H1 (cell line): ENCODE data around the gene RBM19. TPM values are rescaled to one million over a fixed set of nuclear protein-coding genes. Genes with fewer than 3 reads are reported as not detected.
A peak's percentile ranks its signal among the peaks of the same experiment; 100 is the strongest.

Experiments
- CTCF ChIA-PET: fragments of 300-600 bp; sonication (Branson Sonifier 250); formaldehyde crosslinking; loops from one replicate; lab custom pipeline; 2021; ENCODE audit not compliant: partially characterized antibody; lab: Charles Lee
- POLR2A ChIA-PET: fragments of 300-600 bp; sonication (Branson Sonifier 250); formaldehyde crosslinking; loops from one replicate; lab custom pipeline; 2021; ENCODE audit warnings: inconsistent platforms; ENCODE audit not compliant: partially characterized antibody; lab: Charles Lee
- DNase-seq, 2 experiments: peaks; one replicate each; pipeline versions ENCODE4 v3.0.0 to v3.0.0-alpha.2; 2010 to 2022; ENCODE audit warnings: low spot score in 2 of 2, low read depth in 1 of 2, mixed read lengths in 1 of 2
- FAIRE-seq: peaks from 2 replicates; lab custom pipeline; 2011; peaks lifted over from hg19 to GRCh38; lab: Jason Lieb, UNC
- H2AFZ ChIP-seq: 2 replicates; pipeline ENCODE4 v1.8.1; 2012; ENCODE audit warnings: low read length, inconsistent platforms
- H2AK5ac ChIP-seq: 2 replicates; pipeline ENCODE4 v1.6.1; 2013; ENCODE audit warnings: low read depth, low read length
- H2BK120ac ChIP-seq: replicated peaks from 2 replicates; pipeline ENCODE3; 2013; ENCODE audit warnings: low read depth, low read length, inconsistent platforms
- H2BK12ac ChIP-seq: 2 replicates; pipeline ENCODE4 v1.6.1; 2013; ENCODE audit warnings: low read depth, low read length
- H2BK15ac ChIP-seq: 2 replicates; pipeline ENCODE4 v1.6.1; 2013; ENCODE audit warnings: low read length
- H2BK20ac ChIP-seq: 2 replicates; pipeline ENCODE4 v1.6.1; 2013; ENCODE audit warnings: low read length
- H2BK5ac ChIP-seq: 2 replicates; pipeline ENCODE4 v1.6.1; 2013; ENCODE audit warnings: low read depth, low read length
- H3K14ac ChIP-seq: 2 replicates; pipeline ENCODE4 v1.6.1; 2013; ENCODE audit warnings: inconsistent platforms; ENCODE audit not compliant: insufficient read length
- H3K18ac ChIP-seq: 2 replicates; pipeline ENCODE4 v1.6.1; 2013; ENCODE audit warnings: low read length; ENCODE audit errors: extremely low read depth
- H3K23ac ChIP-seq: 2 replicates; pipeline ENCODE4 v1.6.1; 2013; ENCODE audit warnings: inconsistent platforms; ENCODE audit not compliant: insufficient read length
- H3K23me2 ChIP-seq: 2 replicates; pipeline ENCODE4 v1.6.1; 2013; ENCODE audit warnings: low read depth, low read length
- H3K27ac ChIP-seq: 2 replicates; pipeline ENCODE4 v1.6.1; 2011; ENCODE audit warnings: low read depth, low read length, inconsistent platforms
- H3K27me3 ChIP-seq, 4 experiments: replicated peaks in 1 of 4; 1 replicate in 1 of 4; 2 replicates in 3 of 4; pipeline versions ENCODE4 v1.6.1 to v1.8.1; 2011 to 2013; ENCODE audit warnings: low read length in 3 of 4, mild to moderate bottlenecking in 3 of 4, inconsistent platforms in 2 of 4, mixed read lengths in 2 of 4, moderate library complexity in 1 of 4; ENCODE audit not compliant: control insufficient read depth in 3 of 4, insufficient read depth in 3 of 4; ENCODE audit errors: extremely low read depth in 1 of 4
- H3K36me3 ChIP-seq, 4 experiments: 2 replicates each; pipeline versions ENCODE4 v1.6.1 to v1.8.1; 2011 to 2013; ENCODE audit warnings: mild to moderate bottlenecking in 4 of 4, low read length in 3 of 4, moderate library complexity in 2 of 4, control low read depth in 1 of 4, inconsistent platforms in 1 of 4; ENCODE audit not compliant: insufficient read depth in 4 of 4, control insufficient read depth in 2 of 4
- H3K4ac ChIP-seq: replicated peaks from 2 replicates; pipeline ENCODE3; 2013; ENCODE audit warnings: low read length, low read depth, mixed read lengths, inconsistent platforms; ENCODE audit not compliant: insufficient read length
- H3K4me1 ChIP-seq, 4 experiments: replicated peaks in 1 of 4; 1 replicate in 1 of 4; 2 replicates in 3 of 4; pipeline versions ENCODE4 v1.6.1 to v1.8.1; 2011 to 2013; ENCODE audit warnings: low read length in 3 of 4, inconsistent platforms in 2 of 4, mixed read lengths in 1 of 4; ENCODE audit not compliant: insufficient read depth in 4 of 4, control insufficient read depth in 3 of 4
- H3K4me2 ChIP-seq, 2 experiments: 2 replicates each; pipeline versions ENCODE4 v1.6.1 to v1.8.1; 2011 to 2013; ENCODE audit warnings: low read depth in 2 of 2, low read length in 2 of 2, control low read depth in 1 of 2, inconsistent platforms in 1 of 2, mild to moderate bottlenecking in 1 of 2; ENCODE audit not compliant: insufficient read depth in 1 of 2
- H3K4me3 ChIP-seq, 4 experiments: fragments of 200-600, 300-600 bp in 1 of 4; sonication (generic), shearing (Covaris generic), sonication (Bioruptor Twin) in 1 of 4; 2 replicates each; pipeline versions ENCODE4 v1.5.1 to v1.8.1; 2011 to 2016; ENCODE audit warnings: low read length in 4 of 4, low read depth in 3 of 4, control low read depth in 2 of 4, inconsistent platforms in 2 of 4, mild to moderate bottlenecking in 2 of 4, mixed read lengths in 1 of 4, moderate library complexity in 1 of 4; ENCODE audit not compliant: insufficient read depth in 2 of 4; ENCODE audit errors: extremely low read depth in 1 of 4
- H3K56ac ChIP-seq: replicated peaks from 2 replicates; pipeline ENCODE3; 2013; ENCODE audit warnings: low read depth, mild to moderate bottlenecking, mixed read lengths, low read length, inconsistent platforms; ENCODE audit not compliant: insufficient read length
- H3K79me1 ChIP-seq: 2 replicates; pipeline ENCODE4 v1.6.1; 2013; ENCODE audit warnings: low read depth, low read length, control low read depth
- H3K79me2 ChIP-seq, 2 experiments: 2 replicates each; pipeline versions ENCODE4 v1.6.1 to v1.8.1; 2012 to 2013; ENCODE audit warnings: low read length in 2 of 2, mild to moderate bottlenecking in 2 of 2, inconsistent platforms in 1 of 2; ENCODE audit not compliant: insufficient read depth in 2 of 2, control insufficient read depth in 1 of 2
- H3K9ac ChIP-seq, 4 experiments: replicated peaks in 1 of 4; 1 replicate in 1 of 4; 2 replicates in 3 of 4; pipeline versions ENCODE4 v1.6.1 to v1.8.1; 2011 to 2013; ENCODE audit warnings: low read depth in 3 of 4, low read length in 3 of 4, control low read depth in 2 of 4, mild to moderate bottlenecking in 2 of 4, moderate library complexity in 2 of 4, inconsistent platforms in 1 of 4; ENCODE audit errors: extremely low read depth in 1 of 4
- H3K9me3 ChIP-seq, 2 experiments: 2 replicates each; pipeline versions ENCODE4 v1.6.1 to v1.8.1; 2012 to 2013; ENCODE audit warnings: mild to moderate bottlenecking in 2 of 2, moderate library complexity in 2 of 2, control low read depth in 1 of 2, inconsistent platforms in 1 of 2, low read depth in 1 of 2, low read length in 1 of 2, mixed read lengths in 1 of 2; ENCODE audit not compliant: insufficient read depth in 2 of 2
- H4K20me1 ChIP-seq, 2 experiments: replicated peaks in 1 of 2; 2 replicates each; pipeline versions ENCODE3 to v1.8.1; 2011 to 2013; ENCODE audit warnings: inconsistent platforms in 2 of 2, low read length in 2 of 2, mild to moderate bottlenecking in 1 of 2; ENCODE audit not compliant: insufficient read depth in 2 of 2, control insufficient read depth in 1 of 2
- H4K5ac ChIP-seq: 2 replicates; pipeline ENCODE4 v1.6.1; 2013; ENCODE audit warnings: low read length, low read depth, mixed read lengths, inconsistent platforms; ENCODE audit not compliant: insufficient read length
- H4K8ac ChIP-seq: 2 replicates; pipeline ENCODE4 v1.8.0; 2013; ENCODE audit warnings: mild to moderate bottlenecking, moderate library complexity, low read length, inconsistent platforms; ENCODE audit not compliant: insufficient read depth; ENCODE audit errors: extremely low read depth
- H4K91ac ChIP-seq: replicated peaks from 2 replicates; pipeline ENCODE3; 2013; ENCODE audit warnings: low read length, mixed read lengths, inconsistent platforms; ENCODE audit not compliant: insufficient read length
- EP300 ChIP-seq, 2 experiments: IDR thresholded peaks; 1 replicate in 1 of 2; 2 replicates in 1 of 2; pipeline ENCODE4 v1.6.1; 2011 to 2012; ENCODE audit warnings: low read depth in 2 of 2, low read length in 2 of 2, mild to moderate bottlenecking in 2 of 2, borderline replicate concordance in 1 of 2, inconsistent platforms in 1 of 2, moderate library complexity in 1 of 2
- KDM1A ChIP-seq: fragments of 200-600, 300-600 bp; sonication (generic); IDR thresholded peaks from 2 replicates; pipeline ENCODE4 v1.7.1; 2016; ENCODE audit warnings: mild to moderate bottlenecking, low read length, borderline replicate concordance
- WGBS, 2 experiments: shearing (Covaris generic) in 1 of 2; methylation state at CpG; one replicate each; pipeline versions ENCODE4 v1.1.6 to v1.1.7; 2013 to 2015; ENCODE audit warnings: low lambda C conversion rate in 2 of 2, mixed read lengths in 2 of 2, inconsistent platforms in 1 of 2, low coverage in 1 of 2, missing lambda C conversion rate in 1 of 2; ENCODE audit not compliant: insufficient replicate concordance in 2 of 2, insufficient coverage in 1 of 2, insufficient read length in 1 of 2; ENCODE audit errors: extremely low coverage in 1 of 2, missing lambda C conversion rate in 1 of 2; 5-methylcytosine and 5-hydroxymethylcytosine counted together
- polyA plus RNA-seq, 7 experiments: library from polyadenylated mRNA; depleted of rRNA in 3 of 7; stranded (reverse) in 5 of 7; unstranded in 2 of 7; fragments of >200 nt in 5 of 7; fragments of 200-250 nt in 2 of 7; gene quantifications; 1 replicate in 5 of 7; 2 replicates in 1 of 7; 4 replicates in 1 of 7; pipeline versions ENCODE4 v1.2.1 to v1.2.3, GENCODE V29; 2011 to 2013; ENCODE audit warnings: missing spikeins in 2 of 7, mixed read lengths in 2 of 7
- total RNA-seq: library from RNA; stranded (reverse); fragmentation: NEBNext Ultra II Directional; extraction: Animal tissue kit (Norgen Biotek cat#: 25700); gene quantifications from 2 replicates; pipeline ENCODE4 v1.2.1, GENCODE V29; 2021
- TF ChIP-seq, protein P1 (sequence below): IDR thresholded peaks from 2 replicates; pipeline ENCODE4 v1.6.1; 2011; ENCODE audit warnings: low read depth, mild to moderate bottlenecking, low read length; ENCODE audit not compliant: insufficient read depth

RBM19 gene
- total and polyA plus RNA-seq, 2 of the 8 experiments (the other 6 are each of a cell fraction or from before 2014, with no cell fraction given), result 23.4 to 61.9 TPM

DNA sequence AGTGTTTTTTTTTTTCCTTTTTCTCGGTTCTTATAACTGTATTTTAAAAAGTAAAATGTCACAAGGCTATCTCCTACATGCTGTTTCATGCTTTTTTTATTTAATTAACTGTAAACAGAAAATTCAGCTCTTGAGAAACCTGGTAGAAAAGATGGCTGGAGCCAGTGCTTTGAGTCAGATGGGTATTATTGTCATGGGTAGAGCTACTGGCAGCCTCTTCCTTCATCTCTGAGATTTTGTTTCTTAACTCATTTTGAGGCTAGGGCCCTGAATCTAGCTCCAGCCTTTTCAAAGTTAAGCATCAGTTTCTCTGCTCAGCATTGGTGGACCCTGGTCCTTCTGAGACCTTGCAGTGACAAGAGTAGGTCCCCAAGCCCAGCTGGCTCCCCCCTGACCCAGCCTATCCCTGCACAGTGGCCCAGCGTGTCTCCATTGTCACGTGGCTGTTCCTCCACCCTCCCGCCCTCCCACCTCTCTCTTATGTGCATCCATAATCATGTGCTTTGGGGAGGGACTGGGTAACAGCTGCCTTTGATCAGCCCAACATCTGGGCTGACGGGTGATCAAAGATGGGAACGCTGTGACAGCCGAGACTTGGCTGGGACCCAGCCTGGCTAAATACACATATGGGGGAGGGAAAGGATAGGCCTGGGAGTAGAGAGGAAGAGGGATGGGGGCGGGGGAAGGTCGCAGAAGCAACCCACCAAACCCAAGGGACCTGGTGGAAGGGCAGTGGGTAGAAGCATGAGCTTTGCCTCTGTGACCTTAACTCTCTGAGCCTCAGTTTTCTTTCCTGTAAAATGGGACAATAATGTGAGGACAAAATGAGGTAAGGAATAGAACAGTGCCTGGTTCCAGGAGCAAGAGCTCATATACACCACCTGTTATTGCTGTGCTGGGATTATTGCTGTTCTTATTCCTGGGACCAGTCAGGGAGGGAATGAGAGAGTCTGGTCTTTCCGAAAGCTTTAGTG is 24.4 kb upstream of the RBM19 start:
- Histone ChIP-seq H3K9ac (no peak overlapping the region), H3K18ac (no peak overlapping the region), H3K79me2 (no peaks in the 10 kb centered on the region), H4K91ac (no peak overlapping the region), H2AFZ (peak overlapping the region; percentile 76; the same call in 1 of the 2 replicates), H4K5ac (no peak overlapping the region), H3K9me3 (no peaks in the 10 kb centered on the region), H3K23me2 (no peaks in the 10 kb centered on the region), H3K14ac (no peak overlapping the region), H3K4ac (no peak overlapping the region), H2BK12ac (no peak overlapping the region), H2BK20ac (no peak overlapping the region), H3K4me2 (no peak overlapping the region), H3K23ac (no peak overlapping the region), H2BK15ac (no peak overlapping the region), H3K79me1 (no peaks in the 10 kb centered on the region), H3K4me3 (no peak overlapping the region), H3K4me1 (no peaks in the 10 kb centered on the region), H2AK5ac (no peak overlapping the region)
- POLR2A ChIA-PET, result interaction anchor here (1.2 kb wide), 1 partner anchor 23 kb away, joined by 5 read pairs; no protein-coding TSS in a partner anchor
- CTCF ChIA-PET, result interaction anchor here (0.7 to 4.2 kb wide), 5 partner anchors 8 to 1935 kb away, joined by 3 to 20 read pairs (median 3); no protein-coding TSS in a partner anchor
- TF ChIP-seq, protein P1, sequence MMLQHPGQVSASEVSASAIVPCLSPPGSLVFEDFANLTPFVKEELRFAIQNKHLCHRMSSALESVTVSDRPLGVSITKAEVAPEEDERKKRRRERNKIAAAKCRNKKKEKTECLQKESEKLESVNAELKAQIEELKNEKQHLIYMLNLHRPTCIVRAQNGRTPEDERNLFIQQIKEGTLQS, result no peak
- peak; percentile 57; the same call in 1 of the 2 replicates for TF ChIP-seq KDM1A
- TF ChIP-seq EP300 (IDR thresholded peaks at IDR 0.05; ENCODE audit: borderline replicate concordance in 1 of 2, low read depth in 2 of 2, low read length in 2 of 2), result peak in 1 of 2 experiments; percentile 72; a peak in 1 of 3 replicates
- TF ChIP-seq, all 59 proteins: peak for 2
- no peak overlapping the region for H4K8ac ChIP-seq
- H3K36me3 ChIP-seq, result no peaks in the 10 kb centered on the region
- DNase-seq (no peak), FAIRE-seq (no peak)
- no peak overlapping the region for H3K27ac ChIP-seq
- WGBS, 2 experiments, result 73% methylated on average over 10 of the region's 10 CpGs; no CpG with 5 or more reads in 1 of the 2 experiments
- H2BK5ac ChIP-seq, result no peak overlapping the region
- no peaks in the 10 kb centered on the region; a peak in 1 of 7 replicates for H3K27me3 ChIP-seq
- H3K56ac ChIP-seq, result no peak overlapping the region
- H4K20me1 ChIP-seq, result no peaks in the 10 kb centered on the region
- H2BK120ac ChIP-seq, result no peak overlapping the region
